Smooth muscle cell (in vitro differentiated cells): ENCODE results near the gene GPR37. TPM values are rescaled to one million over a fixed set of nuclear protein-coding genes. Genes with fewer than 3 reads are reported as not detected.

ENCODE experiments used
- DNase-seq: peaks from one replicate; lab custom pipeline; 2025; ENCODE audit not compliant: unreplicated experiment; lab: John Stamatoyannopoulos, UW
- H2AFZ ChIP-seq: fragments of 200-600 bp; sonication (generic); 2 replicates; pipeline ENCODE4 v1.6.0; 2016; ENCODE audit warnings: antibody characterized with exemption, low read depth, mild to moderate bottlenecking
- H3F3A ChIP-seq: fragments of 200-600 bp; sonication (generic); 2 replicates; pipeline ENCODE4 v1.6.0; 2017; ENCODE audit warnings: antibody characterized with exemption, low read depth
- H3K27ac ChIP-seq: fragments of 200-600 bp; sonication (generic); 2 replicates; pipeline ENCODE4 v1.5.1; 2016; ENCODE audit warnings: low read depth, mild to moderate bottlenecking
- H3K27me3 ChIP-seq: fragments of 200-600 bp; sonication (generic); 2 replicates; pipeline ENCODE4 v1.6.1; 2016; ENCODE audit warnings: low read depth, mild to moderate bottlenecking
- H3K36me3 ChIP-seq: fragments of 200-600 bp; sonication (generic); 2 replicates; pipeline ENCODE4 v1.5.1; 2016; ENCODE audit warnings: low read depth
- H3K4me1 ChIP-seq: fragments of 200-600 bp; sonication (generic); 2 replicates; pipeline ENCODE4 v1.5.1; 2016; ENCODE audit warnings: low read depth
- H3K4me2 ChIP-seq: fragments of 200-600 bp; sonication (generic); 2 replicates; pipeline ENCODE4 v1.6.0; 2016; ENCODE audit warnings: mild to moderate bottlenecking
- H3K4me3 ChIP-seq: fragments of 200-600 bp; sonication (generic); 2 replicates; pipeline ENCODE4 v1.5.1; 2016; ENCODE audit warnings: mild to moderate bottlenecking
- H3K79me2 ChIP-seq: fragments of 200-600 bp; sonication (generic); 2 replicates; pipeline ENCODE4 v1.6.0; 2016; ENCODE audit warnings: low read depth, mild to moderate bottlenecking
- H3K9ac ChIP-seq: fragments of 200-600 bp; sonication (generic); 2 replicates; pipeline ENCODE4 v1.6.0; 2016; ENCODE audit warnings: low read depth
- H3K9me3 ChIP-seq: fragments of 200-600 bp; sonication (generic); replicated peaks from 2 replicates; pipeline ENCODE4 v1.5.1; 2016; ENCODE audit warnings: low read depth
- H4K20me1 ChIP-seq: fragments of 200-600 bp; sonication (generic); 2 replicates; pipeline ENCODE4 v1.6.0; 2016; ENCODE audit warnings: low read depth
- CTCF ChIP-seq: fragments of 200-600 bp; sonication (generic); IDR thresholded peaks from 2 replicates; pipeline ENCODE4 v1.5.1; 2017; ENCODE audit warnings: borderline replicate concordance, mild to moderate bottlenecking, antibody characterized with exemption; ENCODE audit not compliant: insufficient read depth, poor library complexity, severe bottlenecking
- WGBS: methylation state at CpG from one replicate; pipeline ENCODE4 v1.1.7; 2016; ENCODE audit warnings: low lambda C conversion rate; 5-methylcytosine and 5-hydroxymethylcytosine counted together
- polyA plus RNA-seq: library from polyadenylated mRNA; unstranded; fragments of >200 nt; fragmentation: Nextera tagmentation; extraction: Ambion mirVana; gene quantifications from 2 replicates; pipeline ENCODE4 v1.2.1, GENCODE V29; 2016
- total RNA-seq: library from RNA; depleted of rRNA; stranded (reverse); fragments of >200 nt; gene quantifications from 2 replicates; pipeline ENCODE4 v1.2.3, GENCODE V29; 2014

Gene GPR37
- total and polyA plus RNA-seq, 2 experiments from 2014 or later, result 0.38 to 1.3 TPM

GRCh38 chr7:124785994-124786393 lies 20.4 kb upstream of the GPR37 start:
- Histone ChIP-seq H3K9ac (no peak overlapping the region), H3K4me1 (no peaks in the 10 kb centered on the region), H2AFZ (no peak overlapping the region), H3F3A (no peaks in the 10 kb centered on the region), H3K36me3 (no peaks in the 10 kb centered on the region), H4K20me1 (no peaks in the 10 kb centered on the region), H3K79me2 (no peaks in the 10 kb centered on the region), H3K27ac (no peak overlapping the region), H3K4me3 (no peak overlapping the region), H3K27me3 (no peaks in the 10 kb centered on the region), H3K4me2 (no peak overlapping the region), H3K9me3 (no peaks in the 10 kb centered on the region)
- no peak for TF ChIP-seq CTCF
- DNase-seq, result no peak
- WGBS, result 77% methylated on average over 6 of the region's 6 CpGs

GRCh38 chr7:124784879-124785818 lies 19.6 kb upstream of the GPR37 start:
- peak; percentile 89 for TF ChIP-seq CTCF
- Histone ChIP-seq H3K27ac (no peak overlapping the region), H3F3A (no peaks in the 10 kb centered on the region), H3K36me3 (no peaks in the 10 kb centered on the region), H3K4me3 (no peak overlapping the region), H4K20me1 (no peaks in the 10 kb centered on the region), H2AFZ (peak overlapping the region; percentile 17), H3K27me3 (no peaks in the 10 kb centered on the region), H3K4me2 (no peak overlapping the region), H3K9me3 (no peaks in the 10 kb centered on the region), H3K9ac (no peak overlapping the region), H3K79me2 (no peaks in the 10 kb centered on the region), H3K4me1 (no peaks in the 10 kb centered on the region)
- WGBS, result 53% methylated on average over 9 of the region's 9 CpGs
- DNase-seq, result no peak

GRCh38 chr7:124783271-124783670 lies 17.7 kb upstream of the GPR37 start:
- H3K9me3 ChIP-seq, result no peaks in the 10 kb centered on the region
- H3K27me3 ChIP-seq, result no peaks in the 10 kb centered on the region
- H3K9ac ChIP-seq, result no peak overlapping the region
- H3K27ac ChIP-seq, result no peak overlapping the region
- DNase-seq, result no peak
- H3K79me2 ChIP-seq, result no peaks in the 10 kb centered on the region
- no peaks in the 10 kb centered on the region for H3F3A ChIP-seq
- no peak overlapping the region for H3K4me2 ChIP-seq
- H3K36me3 ChIP-seq, result no peaks in the 10 kb centered on the region
- TF ChIP-seq CTCF, result no peak
- 93% methylated on average over 5 of the region's 5 CpGs for WGBS
- no peak overlapping the region for H2AFZ ChIP-seq
- no peaks in the 10 kb centered on the region for H3K4me1 ChIP-seq
- H4K20me1 ChIP-seq, result no peaks in the 10 kb centered on the region
- H3K4me3 ChIP-seq, result no peak overlapping the region
